PC-9 (cell line): Measurements from ENCODE around the gene SYNPO. TPM values are rescaled to one million over a fixed set of nuclear protein-coding genes. Genes with fewer than 3 reads are reported as not detected.

Experiments
- BruUV-seq: library from RNA; stranded (reverse); fragments of 400-500 nt; replicated peaks from 2 replicates; lab custom pipeline; 2021; lab: Mats Ljungman, UMichigan
- CTCF ChIA-PET: fragments of 300-600 bp; sonication (Branson Sonifier 250); formaldehyde crosslinking; loops from one replicate; lab custom pipeline; 2022; ENCODE audit warnings: antibody characterized with exemption; lab: Charles Lee
- POLR2A ChIA-PET: fragments of 300-600 bp; sonication (Branson Sonifier 250); formaldehyde crosslinking; loops from one replicate; lab custom pipeline; 2022; ENCODE audit warnings: antibody characterized with exemption; ENCODE audit not compliant: unreplicated experiment; lab: Charles Lee
- DNase-seq, 2 experiments: peaks; one replicate each; pipeline versions ENCODE4 v3.0.0 to v3.0.0-alpha.2; 2015 to 2022; ENCODE audit warnings: mixed read lengths in 1 of 2
- H2AFZ ChIP-seq: fragments of 200-600 bp; sonication (generic); 2 replicates; pipeline ENCODE4 v1.8.1; 2017; ENCODE audit warnings: antibody characterized with exemption
- H3F3A ChIP-seq: fragments of 200-600 bp; sonication (generic); 2 replicates; pipeline ENCODE4 v1.8.1; 2017; ENCODE audit warnings: antibody characterized with exemption, mild to moderate bottlenecking, low read depth; ENCODE audit not compliant: insufficient read depth
- H3K27ac ChIP-seq: fragments of 200-600 bp; sonication (generic); 2 replicates; pipeline ENCODE4 v1.6.1; 2016; ENCODE audit warnings: mixed run types
- H3K27me3 ChIP-seq: fragments of 200-600 bp; sonication (generic); 2 replicates; pipeline ENCODE4 v1.6.1; 2016; ENCODE audit warnings: low read depth, mixed run types; ENCODE audit not compliant: insufficient read depth
- H3K36me3 ChIP-seq: fragments of 200-600 bp; sonication (generic); 2 replicates; pipeline ENCODE4 v1.6.1; 2016; ENCODE audit warnings: low read depth, mixed run types
- H3K4me1 ChIP-seq: fragments of 200-600 bp; sonication (generic); replicated peaks from 2 replicates; pipeline ENCODE4 v1.6.1; 2016; ENCODE audit warnings: mixed run types; ENCODE audit not compliant: insufficient read depth
- H3K4me2 ChIP-seq: fragments of 200-600 bp; sonication (generic); 2 replicates; pipeline ENCODE4 v1.6.1; 2017; ENCODE audit warnings: mixed run types
- H3K4me3 ChIP-seq: fragments of 200-600 bp; sonication (generic); 2 replicates; pipeline ENCODE4 v1.6.1; 2016; ENCODE audit warnings: mixed run types
- H3K79me2 ChIP-seq: fragments of 200-600 bp; sonication (generic); 2 replicates; pipeline ENCODE4 v1.6.1; 2017; ENCODE audit warnings: low read depth, mixed run types
- H3K9me2 ChIP-seq: fragments of 200-600 bp; sonication (generic); 2 replicates; pipeline ENCODE4 v1.8.1; 2017; ENCODE audit warnings: mild to moderate bottlenecking; ENCODE audit not compliant: insufficient read depth
- H3K9me3 ChIP-seq: fragments of 200-600 bp; sonication (generic); 2 replicates; pipeline ENCODE4 v1.8.1; 2016; ENCODE audit warnings: low read depth; ENCODE audit not compliant: insufficient read depth
- H4K20me1 ChIP-seq: fragments of 200-600 bp; sonication (generic); 2 replicates; pipeline ENCODE4 v1.8.1; 2017; ENCODE audit not compliant: insufficient read depth
- CTCF ChIP-seq: fragments of 200-600 bp; sonication (generic); conservative IDR thresholded peaks from 2 replicates; pipeline ENCODE4 v1.6.1; 2017; ENCODE audit warnings: mixed run types, antibody characterized with exemption, mild to moderate bottlenecking, moderate library complexity
- EZH2 ChIP-seq: fragments of 200-600 bp; sonication (generic); IDR thresholded peaks from 2 replicates; pipeline ENCODE4 v1.8.0; 2017; ENCODE audit warnings: antibody characterized with exemption, low read depth
- intact Hi-C: fragments of 100-400 bp; cut with micrococcal nuclease; formaldehyde crosslinking; loops from one replicate; pipeline ENCODE4 v1.10.0; 2022; ENCODE audit not compliant: unreplicated experiment
- total RNA-seq: library from RNA; stranded (reverse); gene quantifications from 2 replicates; pipeline ENCODE4 v1.2.3, GENCODE V29; 2021

Gene SYNPO
- total RNA-seq, 1 experiment from 2014 or later: 2.0 TPM

- no peak overlapping the region for H3K4me2 ChIP-seq
- no peaks in the 10 kb centered on the region for H3K9me2 ChIP-seq
- DNase-seq: no peak
- H2AFZ ChIP-seq: no peak overlapping the region
- H4K20me1 ChIP-seq: no peaks in the 10 kb centered on the region
- ChIA-PET POLR2A (no interaction called here), CTCF (no interaction called here)
- BruUV-seq: no TSS peak
- no peaks in the 10 kb centered on the region for H3K79me2 ChIP-seq
- TF ChIP-seq CTCF (no peak), EZH2 (no peak)
- H3K27ac ChIP-seq: no peak overlapping the region
- H3K4me3 ChIP-seq: no peak overlapping the region
- no peaks in the 10 kb centered on the region for H3K9me3 ChIP-seq
- peaks cover 6% of the 10 kb centered on the region; the same call in 1 of the 2 replicates for H3F3A ChIP-seq
- peaks cover 19% of the 10 kb centered on the region for H3K4me1 ChIP-seq
- no peaks in the 10 kb centered on the region for H3K36me3 ChIP-seq
- intact Hi-C loops: loop anchor here (5.0 kb wide), 1 partner anchor 32 kb away; no protein-coding TSS in a partner anchor
- no peaks in the 10 kb centered on the region for H3K27me3 ChIP-seq
These were observed 8.9 kb downstream of the SYNPO start for GRCh38 chr5:150649108-150650020.

GRCh38 chr5:150650021-150651006, 9.9 kb downstream of the SYNPO start:
- Histone ChIP-seq H2AFZ (no peak overlapping the region), H3K27ac (no peak overlapping the region), H3K27me3 (no peaks in the 10 kb centered on the region), H3K9me3 (no peaks in the 10 kb centered on the region), H3F3A (peaks cover 6% of the 10 kb centered on the region; the same call in 1 of the 2 replicates), H4K20me1 (no peaks in the 10 kb centered on the region), H3K4me1 (0 out of 2 replicates have a peak, but pooled peaks cover 9% of the 10 kb centered on the region), H3K4me3 (no peak overlapping the region), H3K9me2 (no peaks in the 10 kb centered on the region), H3K79me2 (no peaks in the 10 kb centered on the region), H3K36me3 (no peaks in the 10 kb centered on the region), H3K4me2 (no peak overlapping the region)
- DNase-seq: no peak
- intact Hi-C loops: loop anchor here (5.0 kb wide), 1 partner anchor 33 kb away; no protein-coding TSS in a partner anchor
- no TSS peak for BruUV-seq
- ChIA-PET POLR2A (no interaction called here), CTCF (no interaction called here)
- no peak for TF ChIP-seq EZH2
- no peak for TF ChIP-seq CTCF

- Histone ChIP-seq H4K20me1 (no peaks in the 10 kb centered on the region), H3K27me3 (no peaks in the 10 kb centered on the region), H3K4me2 (no peak overlapping the region), H3K79me2 (no peaks in the 10 kb centered on the region), H3K4me3 (no peak overlapping the region), H3K4me1 (0 out of 2 replicates have a peak, but pooled peaks cover 9% of the 10 kb centered on the region), H3K36me3 (no peaks in the 10 kb centered on the region), H3F3A (peaks cover 6% of the 10 kb centered on the region; the same call in 1 of the 2 replicates), H3K9me2 (no peaks in the 10 kb centered on the region), H3K9me3 (no peaks in the 10 kb centered on the region), H3K27ac (no peak overlapping the region), H2AFZ (no peak overlapping the region)
- no TSS peak for BruUV-seq
- ChIA-PET POLR2A (interaction anchor here (1.2 kb wide), 1 partner anchor 9 kb away, joined by 7 read pairs; no protein-coding TSS in a partner anchor), CTCF (interaction anchor here (0.6 to 1.1 kb wide), 2 partner anchors 107 to 925 kb away, joined by 3 to 7 read pairs; no protein-coding TSS in a partner anchor)
- TF ChIP-seq EZH2 (no peak), CTCF (no peak)
- intact Hi-C loops: loop anchor here (5.0 kb wide), 1 partner anchor 34 kb away; no protein-coding TSS in a partner anchor
- peak in 1 of 2 experiments; percentile 61 for DNase-seq
These were observed 10.9 kb downstream of the SYNPO start for GRCh38 chr5:150651382-150651781.
